ENCODE data around the gene ZNF407. TPM values are rescaled to one million over a fixed set of nuclear protein-coding genes. Genes with fewer than 3 reads are reported as not detected.

The ZNF407 gene
- total RNA-seq, 1 experiment from 2014 or later = 7.6 TPM

GRCh38 chr18:74789078-74789477 is 191.4 kb downstream of the ZNF407 start:
- no peaks in the 10 kb centered on the region for H3K36me3 ChIP-seq (ENCODE audit: control insufficient read depth in 1 of 2, insufficient read depth in 2 of 2, low read length in 2 of 2)
- no peak overlapping the region for H3K27ac ChIP-seq (ENCODE audit: low read depth, low read length)
- H3K9me3 ChIP-seq (ENCODE audit: control insufficient read depth in 1 of 2, insufficient read depth in 1 of 2, low read depth in 1 of 2, low read length in 2 of 2) = no peaks in the 10 kb centered on the region
- intact Hi-C loops (cut with micrococcal nuclease) = no loop called here
- H3K9me2 ChIP-seq (ENCODE audit: insufficient read depth) = no peaks in the 10 kb centered on the region
- no peak for TF ChIP-seq ATF3 (IDR thresholded peaks at IDR 0.05)
- TF ChIP-seq TCF7L2 (IDR thresholded peaks at IDR 0.05; ENCODE audit: borderline replicate concordance, extremely low read depth, insufficient read depth, insufficient read length) = no peak
- TF ChIP-seq EGR1 (IDR thresholded peaks at IDR 0.05; ENCODE audit: low read depth) = no peak
- no peak for TF ChIP-seq CEBPB (IDR thresholded peaks at IDR 0.05; ENCODE audit: low read depth)
- DNase-seq (ENCODE audit: low read depth, low spot score) (no peak), ATAC-seq (no peak)
- no peak overlapping the region for H3K4me2 ChIP-seq (ENCODE audit: low read length)
- no peaks in the 10 kb centered on the region for H3K4me1 ChIP-seq (ENCODE audit: control insufficient read depth in 1 of 2, insufficient read depth in 2 of 2, low read length in 2 of 2)
- H4K20me1 ChIP-seq (ENCODE audit: insufficient read depth) = no peaks in the 10 kb centered on the region
- H3K9ac ChIP-seq (ENCODE audit: low read length) = no peak overlapping the region
- no peak overlapping the region for H3K4me3 ChIP-seq (replicated peaks in 1 of 2; ENCODE audit: low read depth in 1 of 2, low read length in 2 of 2)
- BruUV-seq (replicated peaks) = no TSS peak
- ChIA-PET CTCF (no interaction called here), POLR2A (no interaction called here), RAD21 (ENCODE audit: low non-redundant PET in 1 of 2, low total read pairs in 2 of 2, uncharacterized antibody in 2 of 2, unreplicated experiment in 2 of 2) (no interaction called here)
- H3K79me2 ChIP-seq (ENCODE audit: insufficient read depth, low read length) = no peaks in the 10 kb centered on the region
- H2AFZ ChIP-seq (ENCODE audit: low read depth, low read length, poor library complexity, severe bottlenecking) = no peak overlapping the region
- H3K27me3 ChIP-seq (ENCODE audit: insufficient read depth, low read length) = no peaks in the 10 kb centered on the region

- BruUV-seq (replicated peaks) = no TSS peak
- H3K9me3 ChIP-seq (ENCODE audit: control insufficient read depth in 1 of 2, insufficient read depth in 1 of 2, low read depth in 1 of 2, low read length in 2 of 2) = no peaks in the 10 kb centered on the region
- ChIA-PET POLR2A (no interaction called here), RAD21 (ENCODE audit: low non-redundant PET in 1 of 2, low total read pairs in 2 of 2, uncharacterized antibody in 2 of 2, unreplicated experiment in 2 of 2) (no interaction called here), CTCF (no interaction called here)
- ATAC-seq (no peak), DNase-seq (ENCODE audit: low read depth, low spot score) (no peak)
- no peak overlapping the region for H3K27ac ChIP-seq (ENCODE audit: low read depth, low read length)
- H4K20me1 ChIP-seq (ENCODE audit: insufficient read depth) = no peaks in the 10 kb centered on the region
- H3K9me2 ChIP-seq (ENCODE audit: insufficient read depth) = no peaks in the 10 kb centered on the region
- no peaks in the 10 kb centered on the region for H3K27me3 ChIP-seq (ENCODE audit: insufficient read depth, low read length)
- no peak overlapping the region for H2AFZ ChIP-seq (ENCODE audit: low read depth, low read length, poor library complexity, severe bottlenecking)
- H3K9ac ChIP-seq (ENCODE audit: low read length) = no peak overlapping the region
- H3K4me1 ChIP-seq (ENCODE audit: control insufficient read depth in 1 of 2, insufficient read depth in 2 of 2, low read length in 2 of 2) = no peaks in the 10 kb centered on the region
- H3K4me3 ChIP-seq (replicated peaks in 1 of 2; ENCODE audit: low read depth in 1 of 2, low read length in 2 of 2) = no peak overlapping the region
- no peak overlapping the region for H3K4me2 ChIP-seq (ENCODE audit: low read length)
- intact Hi-C loops (cut with micrococcal nuclease) = no loop called here
- no peaks in the 10 kb centered on the region for H3K79me2 ChIP-seq (ENCODE audit: insufficient read depth, low read length)
- H3K36me3 ChIP-seq (ENCODE audit: control insufficient read depth in 1 of 2, insufficient read depth in 2 of 2, low read length in 2 of 2) = no peaks in the 10 kb centered on the region
- TF ChIP-seq ELF1 (IDR thresholded peaks at IDR 0.05; ENCODE audit: borderline replicate concordance, low read depth) (no peak), ATF3 (IDR thresholded peaks at IDR 0.05) (no peak), YY1 (IDR thresholded peaks at IDR 0.05; ENCODE audit: extremely low read depth, insufficient replicate concordance, low read depth, low read length) (no peak), RAD21 (IDR thresholded peaks at IDR 0.05; ENCODE audit: low read depth) (no peak), ZNF274 (IDR thresholded peaks at IDR 0.05; ENCODE audit: low read depth, low read length) (no peak), ZBTB33 (IDR thresholded peaks at IDR 0.05; ENCODE audit: extremely low read depth, insufficient replicate concordance, low read length) (no peak), JUND (IDR thresholded peaks at IDR 0.05) (no peak), EZH2 (IDR thresholded peaks at IDR 0.05) (no peak), FOSL1 (IDR thresholded peaks at IDR 0.05; ENCODE audit: low read depth) (no peak), EGR1 (IDR thresholded peaks at IDR 0.05; ENCODE audit: low read depth) (no peak), SRF (IDR thresholded peaks at IDR 0.05; ENCODE audit: low read depth) (no peak), POLR2A (IDR thresholded peaks at IDR 0.05; ENCODE audit: borderline replicate concordance, extremely low read depth, insufficient read depth, insufficient read length) (no peak), TCF7L2 (IDR thresholded peaks at IDR 0.05; ENCODE audit: borderline replicate concordance, extremely low read depth, insufficient read depth, insufficient read length) (no peak), REST (IDR thresholded peaks at IDR 0.05; ENCODE audit: low read depth) (no peak), POLR2AphosphoS5 (IDR thresholded peaks at IDR 0.05; ENCODE audit: low read depth, low read length) (no peak)
Observed at GRCh38 chr18:74790451-74790850, 192.8 kb downstream of the ZNF407 start.
